HCT116 (cell line): ENCODE results near the gene TRAPPC14.

Source experiments
- CBX3 ChIP-seq: IDR thresholded peaks from 2 replicates; pipeline ENCODE4 v1.6.1; 2012; ENCODE audit warnings: low read depth
- CEBPB ChIP-seq: IDR thresholded peaks from 2 replicates; pipeline ENCODE4 v1.6.1; 2012; ENCODE audit warnings: low read depth
- CTCF ChIP-seq, 3 experiments: fragments of 200-600 bp in 1 of 3; sonication (generic) in 1 of 3; IDR thresholded peaks in 2 of 3; conservative IDR thresholded peaks in 1 of 3; 2 replicates each; pipeline ENCODE4 v1.5.1; 2012 to 2017; ENCODE audit warnings: low read depth in 2 of 3, low read length in 2 of 3, antibody characterized with exemption in 1 of 3, borderline replicate concordance in 1 of 3, control low read depth in 1 of 3, mild to moderate bottlenecking in 1 of 3, mixed read lengths in 1 of 3, mixed run types in 1 of 3, moderate library complexity in 1 of 3; ENCODE audit not compliant: insufficient read depth in 1 of 3
- EZH2 ChIP-seq: fragments of 200-600 bp; sonication (generic); IDR thresholded peaks from 2 replicates; pipeline ENCODE4 v1.6.1; 2017; ENCODE audit warnings: antibody characterized with exemption, mixed run types
- JUND ChIP-seq: IDR thresholded peaks from 2 replicates; pipeline ENCODE4 v1.6.1; 2012
- MAX ChIP-seq: IDR thresholded peaks from 2 replicates; pipeline ENCODE4 v1.6.1; 2012
- POLR2A ChIP-seq: IDR thresholded peaks from 2 replicates; pipeline ENCODE4 v1.7.0; 2011; ENCODE audit warnings: borderline replicate concordance; ENCODE audit not compliant: insufficient read depth, insufficient read length; ENCODE audit errors: extremely low read depth
- SIN3A ChIP-seq: IDR thresholded peaks from 2 replicates; pipeline ENCODE4 v1.6.1; 2012; ENCODE audit warnings: low read depth
- YY1 ChIP-seq: IDR thresholded peaks from 2 replicates; pipeline ENCODE4 v1.6.1; 2011; ENCODE audit warnings: low read length, low read depth, moderate library complexity, mild to moderate bottlenecking; ENCODE audit not compliant: insufficient replicate concordance; ENCODE audit errors: extremely low read depth
- ZNF274 ChIP-seq: fragments of 200-500 bp; sonication (Bioruptor generic); IDR thresholded peaks from 2 replicates; pipeline ENCODE4 v1.6.1; 2014; ENCODE audit warnings: mild to moderate bottlenecking, low read depth, low read length, inconsistent platforms
- TF ChIP-seq, protein P1 (sequence below): IDR thresholded peaks from 2 replicates; pipeline ENCODE4 v1.6.1; 2012; ENCODE audit warnings: low read depth

GRCh38 chr7:100120733-100121036, 37.8 kb downstream of the TRAPPC14 start:
- no peak for TF ChIP-seq JUND
- no peak for TF ChIP-seq POLR2A
- no peak for TF ChIP-seq CTCF (IDR thresholded peaks at IDR 0.05 in 2 of 3, conservative IDR thresholded peaks at IDR 0.05 in 1 of 3; ENCODE audit: borderline replicate concordance in 1 of 3, insufficient read depth in 1 of 3, low read depth in 2 of 3, low read length in 2 of 3)
- no peak for TF ChIP-seq MAX
- TF ChIP-seq SIN3A, result no peak
- TF ChIP-seq ZNF274, result no peak
- no peak for TF ChIP-seq YY1
- TF ChIP-seq, protein P1, sequence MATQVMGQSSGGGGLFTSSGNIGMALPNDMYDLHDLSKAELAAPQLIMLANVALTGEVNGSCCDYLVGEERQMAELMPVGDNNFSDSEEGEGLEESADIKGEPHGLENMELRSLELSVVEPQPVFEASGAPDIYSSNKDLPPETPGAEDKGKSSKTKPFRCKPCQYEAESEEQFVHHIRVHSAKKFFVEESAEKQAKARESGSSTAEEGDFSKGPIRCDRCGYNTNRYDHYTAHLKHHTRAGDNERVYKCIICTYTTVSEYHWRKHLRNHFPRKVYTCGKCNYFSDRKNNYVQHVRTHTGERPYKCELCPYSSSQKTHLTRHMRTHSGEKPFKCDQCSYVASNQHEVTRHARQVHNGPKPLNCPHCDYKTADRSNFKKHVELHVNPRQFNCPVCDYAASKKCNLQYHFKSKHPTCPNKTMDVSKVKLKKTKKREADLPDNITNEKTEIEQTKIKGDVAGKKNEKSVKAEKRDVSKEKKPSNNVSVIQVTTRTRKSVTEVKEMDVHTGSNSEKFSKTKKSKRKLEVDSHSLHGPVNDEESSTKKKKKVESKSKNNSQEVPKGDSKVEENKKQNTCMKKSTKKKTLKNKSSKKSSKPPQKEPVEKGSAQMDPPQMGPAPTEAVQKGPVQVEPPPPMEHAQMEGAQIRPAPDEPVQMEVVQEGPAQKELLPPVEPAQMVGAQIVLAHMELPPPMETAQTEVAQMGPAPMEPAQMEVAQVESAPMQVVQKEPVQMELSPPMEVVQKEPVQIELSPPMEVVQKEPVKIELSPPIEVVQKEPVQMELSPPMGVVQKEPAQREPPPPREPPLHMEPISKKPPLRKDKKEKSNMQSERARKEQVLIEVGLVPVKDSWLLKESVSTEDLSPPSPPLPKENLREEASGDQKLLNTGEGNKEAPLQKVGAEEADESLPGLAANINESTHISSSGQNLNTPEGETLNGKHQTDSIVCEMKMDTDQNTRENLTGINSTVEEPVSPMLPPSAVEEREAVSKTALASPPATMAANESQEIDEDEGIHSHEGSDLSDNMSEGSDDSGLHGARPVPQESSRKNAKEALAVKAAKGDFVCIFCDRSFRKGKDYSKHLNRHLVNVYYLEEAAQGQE, result no peak
- TF ChIP-seq EZH2, result no peak
- no peak for TF ChIP-seq CBX3
- no peak for TF ChIP-seq CEBPB
